Measurements from ENCODE around the gene KRTAP5-2. TPM values are rescaled to one million over a fixed set of nuclear protein-coding genes. Genes with fewer than 3 reads are reported as not detected.
A peak's percentile ranks its signal among the peaks of the same experiment; 100 is the strongest.

The KRTAP5-2 gene
- total RNA-seq, 2 donors from 2014 or later: not detected

DNA sequence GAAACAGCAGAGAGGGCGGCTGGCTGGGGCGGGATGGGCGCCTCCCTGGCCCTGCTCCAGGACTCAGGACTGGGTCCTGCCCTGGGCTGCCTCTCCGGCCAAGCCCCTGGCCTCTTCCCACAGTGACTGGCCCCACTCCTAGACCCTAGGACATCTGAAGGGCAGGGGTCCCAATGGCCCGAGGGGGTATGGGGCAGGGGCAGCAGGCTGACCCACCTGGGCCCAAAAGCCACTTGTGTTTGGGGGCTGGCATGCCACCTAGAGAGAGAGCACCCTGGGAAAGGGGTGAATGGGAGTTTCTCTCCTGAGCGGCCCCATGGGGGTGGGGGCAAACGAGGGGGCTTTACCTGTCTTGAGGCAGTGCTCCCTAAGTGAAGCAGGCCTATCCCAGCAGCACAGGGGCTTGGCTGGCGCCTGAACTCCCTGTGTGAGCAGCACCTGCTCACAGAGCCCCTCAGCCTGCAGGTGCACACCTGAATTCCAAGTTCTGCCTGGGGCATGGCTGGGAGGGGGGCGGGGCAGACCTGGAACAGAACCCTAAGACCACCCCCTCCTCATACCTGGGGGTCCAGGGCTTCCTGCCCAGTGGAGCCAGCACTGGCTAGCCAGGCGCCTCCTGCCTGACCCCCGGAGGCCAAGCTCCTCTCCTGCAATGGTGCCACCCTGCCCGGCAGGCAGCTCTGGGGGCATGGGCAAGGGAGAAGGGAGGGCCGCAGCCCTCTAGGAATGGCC lies 42.9 kb downstream of the KRTAP5-2 start:
- no peaks in the 10 kb centered on the region for H3K27me3 ChIP-seq (replicated peaks; ENCODE audit: insufficient read depth)
- no peak for DNase-seq (ENCODE audit: low spot score)
- 84% methylated on average over 13 of the region's 13 CpGs for WGBS
- no peaks in the 10 kb centered on the region for H3K36me3 ChIP-seq
- peaks cover 9% of the 10 kb centered on the region for H3K4me1 ChIP-seq (replicated peaks)
- H3K4me3 ChIP-seq: no peak overlapping the region
- H3K27ac ChIP-seq: no peak overlapping the region
- no peaks in the 10 kb centered on the region for H3K9me3 ChIP-seq
- TF ChIP-seq POLR2AphosphoS5 (IDR thresholded peaks at IDR 0.05): no peak
- intact Hi-C loops (cut with DNase I): no loop called here

DNA sequence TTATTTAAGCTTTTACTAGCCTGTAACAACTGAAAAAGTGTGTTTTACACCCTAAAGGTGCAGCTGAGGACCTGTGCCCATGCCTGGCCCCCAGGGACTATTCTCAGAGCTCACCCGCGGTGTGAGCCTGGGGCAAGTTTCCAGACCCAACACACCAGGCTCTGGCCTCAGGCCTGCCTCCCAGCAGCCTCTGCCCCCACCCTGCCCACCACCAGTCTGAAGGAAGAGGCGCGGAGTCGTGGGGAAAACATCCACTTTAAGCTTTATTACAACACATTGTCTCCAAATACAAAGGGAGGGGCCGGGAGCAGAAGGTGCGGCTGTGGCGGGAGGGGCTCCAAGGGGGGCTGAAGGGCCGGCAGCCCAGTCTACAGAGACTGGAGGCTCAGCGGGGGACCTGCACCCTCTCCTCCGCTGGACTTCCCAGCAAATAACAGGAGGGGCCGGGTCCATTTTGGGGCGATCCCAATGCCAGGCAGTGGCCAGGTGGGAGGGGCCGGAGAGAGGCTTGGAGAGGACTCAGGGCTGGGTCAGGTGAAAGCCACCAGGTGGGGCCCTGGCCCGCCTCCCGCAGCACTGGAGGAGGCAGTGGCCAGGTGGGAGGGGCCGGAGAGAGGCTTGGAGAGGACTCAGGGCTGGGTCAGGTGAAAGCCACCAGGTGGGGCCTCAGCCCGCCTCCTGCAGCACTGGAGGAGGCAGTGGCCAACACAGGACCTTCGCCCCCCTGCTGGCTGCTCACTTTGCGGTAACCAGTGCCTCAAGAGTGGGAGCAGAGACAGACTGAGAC lies 44.1 kb downstream of the KRTAP5-2 start:
- DNase-seq (ENCODE audit: low spot score): no peak
- H3K4me1 ChIP-seq (replicated peaks): peaks cover 9% of the 10 kb centered on the region
- WGBS: 66% methylated on average over 20 of the region's 20 CpGs
- no peak overlapping the region for H3K4me3 ChIP-seq
- H3K36me3 ChIP-seq: no peaks in the 10 kb centered on the region
- H3K9me3 ChIP-seq: no peaks in the 10 kb centered on the region
- no peak for TF ChIP-seq POLR2A (IDR thresholded peaks at IDR 0.05)
- TF ChIP-seq, protein P1, sequence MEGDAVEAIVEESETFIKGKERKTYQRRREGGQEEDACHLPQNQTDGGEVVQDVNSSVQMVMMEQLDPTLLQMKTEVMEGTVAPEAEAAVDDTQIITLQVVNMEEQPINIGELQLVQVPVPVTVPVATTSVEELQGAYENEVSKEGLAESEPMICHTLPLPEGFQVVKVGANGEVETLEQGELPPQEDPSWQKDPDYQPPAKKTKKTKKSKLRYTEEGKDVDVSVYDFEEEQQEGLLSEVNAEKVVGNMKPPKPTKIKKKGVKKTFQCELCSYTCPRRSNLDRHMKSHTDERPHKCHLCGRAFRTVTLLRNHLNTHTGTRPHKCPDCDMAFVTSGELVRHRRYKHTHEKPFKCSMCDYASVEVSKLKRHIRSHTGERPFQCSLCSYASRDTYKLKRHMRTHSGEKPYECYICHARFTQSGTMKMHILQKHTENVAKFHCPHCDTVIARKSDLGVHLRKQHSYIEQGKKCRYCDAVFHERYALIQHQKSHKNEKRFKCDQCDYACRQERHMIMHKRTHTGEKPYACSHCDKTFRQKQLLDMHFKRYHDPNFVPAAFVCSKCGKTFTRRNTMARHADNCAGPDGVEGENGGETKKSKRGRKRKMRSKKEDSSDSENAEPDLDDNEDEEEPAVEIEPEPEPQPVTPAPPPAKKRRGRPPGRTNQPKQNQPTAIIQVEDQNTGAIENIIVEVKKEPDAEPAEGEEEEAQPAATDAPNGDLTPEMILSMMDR (IDR thresholded peaks at IDR 0.05): peak in 1 of 4 experiments; percentile 39
- intact Hi-C loops (cut with DNase I): no loop called here
- H3K27ac ChIP-seq: no peak overlapping the region
- no peaks in the 10 kb centered on the region for H3K27me3 ChIP-seq (replicated peaks; ENCODE audit: insufficient read depth)

- Histone ChIP-seq H3K4me3 (no peak overlapping the region), H3K36me3 (no peaks in the 10 kb centered on the region), H3K27me3 (replicated peaks; ENCODE audit: insufficient read depth) (peaks cover 12% of the 10 kb centered on the region), H3K9me3 (no peaks in the 10 kb centered on the region), H3K27ac (no peak overlapping the region), H3K4me1 (replicated peaks) (peaks cover 9% of the 10 kb centered on the region)
- TF ChIP-seq POLR2AphosphoS5 (IDR thresholded peaks at IDR 0.05) (no peak), POLR2A (IDR thresholded peaks at IDR 0.05) (no peak)
- TF ChIP-seq, protein P1 (IDR thresholded peaks at IDR 0.05): no peak
- intact Hi-C loops (cut with DNase I): no loop called here
- no peak for DNase-seq (ENCODE audit: low spot score)
- WGBS: 83% methylated on average over 12 of the region's 13 CpGs
These were observed 48.5 kb downstream of the KRTAP5-2 start for GRCh38 chr11:1549338-1550330.

GRCh38 chr11:1548221-1549070 lies 49.6 kb downstream of the KRTAP5-2 start:
- intact Hi-C loops (cut with DNase I): no loop called here
- H3K36me3 ChIP-seq: no peaks in the 10 kb centered on the region
- TF ChIP-seq, protein P1 (IDR thresholded peaks at IDR 0.05): no peak
- peak; percentile 85 for TF ChIP-seq POLR2AphosphoS5 (IDR thresholded peaks at IDR 0.05)
- peak; percentile 47 for TF ChIP-seq POLR2A (IDR thresholded peaks at IDR 0.05)
- H3K27me3 ChIP-seq (replicated peaks; ENCODE audit: insufficient read depth): peaks cover 16% of the 10 kb centered on the region
- peak; percentile 69 for DNase-seq (ENCODE audit: low spot score)
- no peaks in the 10 kb centered on the region for H3K9me3 ChIP-seq
- WGBS: 11% methylated on average over 34 of the region's 34 CpGs
- H3K4me1 ChIP-seq (replicated peaks): peaks cover 9% of the 10 kb centered on the region
- H3K27ac ChIP-seq: no peak overlapping the region
- H3K4me3 ChIP-seq: peak overlapping the region in 1 of 2 donors; percentile 9

Measured in prostate gland (tissue), 2 donors.